IMR-90 (cell line): Measurements from ENCODE around the gene CERS6. TPM values are rescaled to one million over a fixed set of nuclear protein-coding genes. Genes with fewer than 3 reads are reported as not detected.
A peak's percentile ranks its signal among the peaks of the same experiment; 100 is the strongest.

Source experiments
- ATAC-seq: fragments of 200-7000 bp; cut with Tn5 transposase; 2 replicates; pipeline ENCODE4 v1.9.1; 2020; ENCODE audit warnings: low read depth, mild to moderate bottlenecking, moderate library complexity
- BruUV-seq: library from RNA; stranded (reverse); fragments of 400-500 nt; replicated peaks from 2 replicates; lab custom pipeline; 2021; lab: Mats Ljungman, UMichigan
- CTCF ChIA-PET: fragments of 300-600 bp; formaldehyde crosslinking; extraction: SDS; loops from one replicate; lab custom pipeline; 2021; ENCODE audit warnings: antibody characterized with exemption; lab: Yijun Ruan, JAX
- POLR2A ChIA-PET: fragments of 300-600 bp; sonication (Branson Sonifier 250); formaldehyde crosslinking; loops from one replicate; lab custom pipeline; 2022; ENCODE audit warnings: antibody characterized with exemption; ENCODE audit not compliant: unreplicated experiment; lab: Charles Lee
- DNase-seq: peaks from one replicate; pipeline ENCODE4 v3.0.0; 2013
- H2AFZ ChIP-seq: replicated peaks from 2 replicates; pipeline ENCODE3; 2013; ENCODE audit warnings: low read length, mild to moderate bottlenecking; ENCODE audit not compliant: poor library complexity
- H2AK5ac ChIP-seq: 2 replicates; pipeline ENCODE4 v1.6.1; 2013; ENCODE audit warnings: low read depth, low read length, inconsistent platforms
- H2AK9ac ChIP-seq: replicated peaks from 2 replicates; pipeline ENCODE3; 2013; ENCODE audit warnings: mild to moderate bottlenecking, low read depth, low read length, moderate library complexity; ENCODE audit not compliant: poor library complexity
- H2BK120ac ChIP-seq: 2 replicates; pipeline ENCODE4 v1.6.1; 2013; ENCODE audit warnings: low read depth, low read length, inconsistent platforms
- H2BK15ac ChIP-seq: 3 replicates; pipeline ENCODE4 v1.6.1; 2013; ENCODE audit warnings: low read depth, low read length, inconsistent platforms
- H2BK20ac ChIP-seq: 2 replicates; pipeline ENCODE4 v1.6.1; 2013; ENCODE audit warnings: low read depth, mild to moderate bottlenecking, inconsistent platforms, low read length, moderate library complexity
- H2BK5ac ChIP-seq: 2 replicates; pipeline ENCODE4 v1.6.1; 2013; ENCODE audit warnings: mild to moderate bottlenecking, low read depth, low read length, inconsistent platforms; ENCODE audit not compliant: poor library complexity, severe bottlenecking
- H3K14ac ChIP-seq: replicated peaks from 2 replicates; pipeline ENCODE4 v1.6.1; 2013; ENCODE audit warnings: low read depth, low read length, inconsistent platforms
- H3K18ac ChIP-seq: 2 replicates; pipeline ENCODE4 v1.6.1; 2013; ENCODE audit warnings: low read depth, low read length, control low read depth
- H3K23ac ChIP-seq: 2 replicates; pipeline ENCODE4 v1.6.1; 2013; ENCODE audit warnings: low read depth, low read length, inconsistent platforms
- H3K27ac ChIP-seq: 2 replicates; pipeline ENCODE4 v1.5.1; 2013; ENCODE audit warnings: mild to moderate bottlenecking, control low read depth, low read length; ENCODE audit not compliant: insufficient read depth
- H3K27me3 ChIP-seq: 2 replicates; pipeline ENCODE4 v1.6.1; 2013; ENCODE audit warnings: low read length; ENCODE audit not compliant: control insufficient read depth, insufficient read depth
- H3K36me3 ChIP-seq: 2 replicates; pipeline ENCODE4 v1.6.1; 2013; ENCODE audit warnings: low read length, mixed read lengths; ENCODE audit not compliant: control insufficient read depth, insufficient read depth
- H3K4ac ChIP-seq: 2 replicates; pipeline ENCODE4 v1.6.1; 2013; ENCODE audit warnings: low read depth, low read length, inconsistent platforms
- H3K4me1 ChIP-seq: 2 replicates; pipeline ENCODE4 v1.6.1; 2013; ENCODE audit warnings: low read length, mixed read lengths; ENCODE audit not compliant: control insufficient read depth, insufficient read depth
- H3K4me2 ChIP-seq: 2 replicates; pipeline ENCODE4 v1.6.1; 2013; ENCODE audit warnings: low read depth, mild to moderate bottlenecking, control low read depth, low read length, moderate library complexity
- H3K4me3 ChIP-seq: 2 replicates; pipeline ENCODE4 v1.5.1; 2013; ENCODE audit warnings: low read depth, mild to moderate bottlenecking, control low read depth, low read length, moderate library complexity; ENCODE audit not compliant: insufficient read depth
- H3K56ac ChIP-seq: 2 replicates; pipeline ENCODE4 v1.6.1; 2013; ENCODE audit warnings: low read length, inconsistent platforms; ENCODE audit not compliant: insufficient read depth; ENCODE audit errors: extremely low read depth
- H3K79me1 ChIP-seq, 2 experiments: 2 replicates each; pipeline ENCODE4 v1.6.1; 2013; ENCODE audit warnings: low read length in 2 of 2, inconsistent platforms in 1 of 2, low read depth in 1 of 2
- H3K9ac ChIP-seq: 2 replicates; pipeline ENCODE4 v1.6.1; 2013; ENCODE audit warnings: low read depth, low read length, control low read depth
- H3K9me1 ChIP-seq: 2 replicates; pipeline ENCODE4 v1.6.1; 2013; ENCODE audit warnings: low read length, inconsistent platforms; ENCODE audit not compliant: insufficient read depth
- H3K9me3 ChIP-seq: 2 replicates; pipeline ENCODE4 v1.6.1; 2013; ENCODE audit warnings: low read length; ENCODE audit not compliant: control insufficient read depth, insufficient read depth
- H4K20me1 ChIP-seq: 2 replicates; pipeline ENCODE4 v1.6.1; 2013; ENCODE audit warnings: low read length, inconsistent platforms; ENCODE audit not compliant: insufficient read depth
- H4K5ac ChIP-seq: 2 replicates; pipeline ENCODE4 v1.6.1; 2013; ENCODE audit warnings: mild to moderate bottlenecking, low read depth, low read length, control low read depth
- H4K8ac ChIP-seq, 2 experiments: 2 replicates each; pipeline ENCODE4 v1.6.1; 2013; ENCODE audit warnings: low read depth in 2 of 2, low read length in 2 of 2, control low read depth in 1 of 2, inconsistent platforms in 1 of 2
- H4K91ac ChIP-seq: 2 replicates; pipeline ENCODE4 v1.6.1; 2013; ENCODE audit warnings: low read depth, low read length, inconsistent platforms; ENCODE audit not compliant: insufficient read depth
- BHLHE40 ChIP-seq: fragments of 150-350 bp; IDR thresholded peaks from 2 replicates; pipeline ENCODE4 v1.6.1; 2016; ENCODE audit warnings: mild to moderate bottlenecking, low read depth, low read length
- CHD1 ChIP-seq: IDR thresholded peaks from 2 replicates; pipeline ENCODE4 v1.6.1; 2012; ENCODE audit warnings: low read depth, low read length, improper control_type of control experiment
- CTCF ChIP-seq: conservative IDR thresholded peaks from 2 replicates; pipeline ENCODE4 v1.5.1; 2012; ENCODE audit warnings: mild to moderate bottlenecking, low read depth, low read length, improper control_type of control experiment
- ELK1 ChIP-seq: fragments of 150-350 bp; IDR thresholded peaks from 2 replicates; pipeline ENCODE4 v1.6.1; 2016; ENCODE audit warnings: low read depth, mild to moderate bottlenecking, low read length, moderate library complexity, borderline replicate concordance
- FOS ChIP-seq: fragments of 150-350 bp; IDR thresholded peaks from 2 replicates; pipeline ENCODE4 v1.6.1; 2016; ENCODE audit warnings: low read depth, low read length
- MAFK ChIP-seq: IDR thresholded peaks from 2 replicates; pipeline ENCODE4 v1.6.1; 2012; ENCODE audit warnings: low read depth, low read length, improper control_type of control experiment
- MAZ ChIP-seq: IDR thresholded peaks from 2 replicates; pipeline ENCODE4 v1.6.1; 2012; ENCODE audit warnings: low read depth, mild to moderate bottlenecking, low read length, improper control_type of control experiment, moderate library complexity, borderline replicate concordance
- MXI1 ChIP-seq: IDR thresholded peaks from 2 replicates; pipeline ENCODE4 v1.6.1; 2012; ENCODE audit warnings: low read depth, mild to moderate bottlenecking, low read length, moderate library complexity, borderline replicate concordance
- RAD21 ChIP-seq: IDR thresholded peaks from 2 replicates; pipeline ENCODE4 v1.6.1; 2012; ENCODE audit warnings: low read length, improper control_type of control experiment
- RFX5 ChIP-seq: IDR thresholded peaks from 2 replicates; pipeline ENCODE4 v1.8.0; 2012; ENCODE audit warnings: low read depth, mild to moderate bottlenecking, low read length, moderate library complexity
- SMC3 ChIP-seq: fragments of 150-350 bp; IDR thresholded peaks from 2 replicates; pipeline ENCODE4 v1.6.1; 2016; ENCODE audit warnings: low read depth, mild to moderate bottlenecking, antibody characterized with exemption, low read length, moderate library complexity
- USF2 ChIP-seq: fragments of 150-350 bp; IDR thresholded peaks from 2 replicates; pipeline ENCODE4 v1.6.1; 2017; ENCODE audit warnings: mild to moderate bottlenecking, antibody characterized with exemption, low read length, low read depth
- WGBS, 2 experiments: methylation state at CpG; one replicate each; pipeline versions ENCODE4 v1.1.5 to v1.1.7; 2013; ENCODE audit warnings: missing lambda C conversion rate in 2 of 2; ENCODE audit not compliant: insufficient read length in 1 of 2; ENCODE audit errors: extremely low coverage in 2 of 2; 5-methylcytosine and 5-hydroxymethylcytosine counted together
- dilution Hi-C: fragments of 300-500 bp; cut with HindIII; formaldehyde crosslinking; loops from one replicate; pipeline ENCODE4 v1.14.3; 2018; ENCODE audit warnings: low sequenced_read_pairs; ENCODE audit not compliant: unreplicated experiment
- in situ Hi-C: fragments of 300-500 bp; cut with MboI; formaldehyde crosslinking; loops from 3 replicates; pipeline ENCODE4 v1.14.3; 2019; ENCODE audit warnings: low sequenced_read_pairs, inconsistent platforms, mixed read lengths
- intact Hi-C: fragments of 100-400 bp; cut with micrococcal nuclease; formaldehyde crosslinking; loops from 2 replicates; pipeline ENCODE4 v1.10.0; 2022
- polyA plus RNA-seq, 3 experiments: library from polyadenylated mRNA; depleted of rRNA; stranded (reverse); fragments of >200 nt; gene quantifications; 2 replicates each; pipeline ENCODE4 v1.2.3, GENCODE V29; 2012; ENCODE audit warnings: low replicate concordance in 1 of 3
- total RNA-seq: library from RNA; depleted of rRNA; stranded (reverse); fragments of >200 nt; gene quantifications from 2 replicates; pipeline ENCODE4 v1.2.3, GENCODE V29; 2012

CERS6 gene
- total and polyA plus RNA-seq, 2 of the 4 experiments (the other 2 are of a cell fraction) = 2.1 to 5.7 TPM

- Histone ChIP-seq H4K8ac (no peak overlapping the region), H3K9me3 (no peaks in the 10 kb centered on the region), H2BK20ac (no peak overlapping the region), H3K36me3 (no peaks in the 10 kb centered on the region), H3K4ac (peak overlapping the region; percentile 36; the same call in 1 of the 2 replicates), H4K20me1 (no peaks in the 10 kb centered on the region), H4K5ac (0 out of 2 replicates have a peak overlapping the region, but pooled peaks have one; percentile 1), H3K14ac (no peak overlapping the region), H2AK5ac (0 out of 2 replicates have a peak overlapping the region, but pooled peaks have one; percentile 36), H3K4me3 (no peak overlapping the region), H3K18ac (no peak overlapping the region; the same call in 1 of the 2 replicates), H3K27ac (no peak overlapping the region), H3K9me1 (0 out of 2 replicates have a peak, but pooled peaks cover 3% of the 10 kb centered on the region), H2BK5ac (no peak overlapping the region), H3K4me1 (peaks cover 13% of the 10 kb centered on the region; the same call in 1 of the 2 replicates), H2BK120ac (0 out of 2 replicates have a peak overlapping the region, but pooled peaks have one; percentile 6), H3K27me3 (no peaks in the 10 kb centered on the region), H3K4me2 (no peak overlapping the region), H2BK15ac (no peak overlapping the region), H3K56ac (no peak overlapping the region), H3K79me1 (no peaks in the 10 kb centered on the region), H4K91ac (no peak overlapping the region), H2AFZ (peak overlapping the region; percentile 0), H3K9ac (no peak overlapping the region), H3K23ac (no peak overlapping the region), H2AK9ac (no peak overlapping the region)
- 59% methylated on average over 2 of the region's 8 CpGs; no CpG with 5 or more reads in 1 of the 2 experiments for WGBS, 2 experiments
- BruUV-seq = no TSS peak
- dilution Hi-C loops (no loop called here), intact Hi-C loops (no loop called here), in situ Hi-C loops (no loop called here)
- POLR2A ChIA-PET = no interaction called here
- CTCF ChIA-PET = interaction anchor here (1.6 kb wide), 1 partner anchor 14 kb away, joined by 3 read pairs; no protein-coding TSS in a partner anchor
- no peak for DNase-seq
- no peak for TF ChIP-seq CHD1
- TF ChIP-seq USF2 = no peak
- TF ChIP-seq MAZ = no peak
- no peak for TF ChIP-seq RFX5
- TF ChIP-seq FOS = no peak
- no peak for TF ChIP-seq SMC3
- no peak for TF ChIP-seq MAFK
- no peak for TF ChIP-seq MXI1
- no peak for TF ChIP-seq ELK1
- no peak for TF ChIP-seq CTCF
- TF ChIP-seq BHLHE40 = no peak
- no peak for TF ChIP-seq RAD21
- ATAC-seq = no peak
Measured at GRCh38 chr2:168529900-168530561, 74.0 kb downstream of the CERS6 start.
